Endothelial cell of umbilical vein (primary cell): Measurements from ENCODE around the gene MNAT1. TPM values are rescaled to one million over a fixed set of nuclear protein-coding genes. Genes with fewer than 3 reads are reported as not detected.

ENCODE experiments used
- BruUV-seq: library from RNA; stranded (reverse); fragments of 400-500 nt; replicated peaks from 2 replicates; lab custom pipeline; 2021; lab: Mats Ljungman, UMichigan
- CTCF ChIA-PET: fragments of 300-600, 350-600 bp; sonication (Branson Sonifier 250); formaldehyde crosslinking; loops from one replicate; lab custom pipeline; 2021; ENCODE audit warnings: antibody characterized with exemption, inconsistent platforms; lab: Charles Lee
- POLR2A ChIA-PET: fragments of 300-600, 350-600 bp; sonication (Branson Sonifier 250); formaldehyde crosslinking; loops from one replicate; lab custom pipeline; 2021; ENCODE audit warnings: antibody characterized with exemption, inconsistent platforms; lab: Charles Lee
- DNase-seq: peaks from one replicate; pipeline ENCODE4 v3.0.0-alpha.2; 2011; ENCODE audit warnings: low read depth, low spot score
- FAIRE-seq: peaks from 2 replicates; lab custom pipeline; 2011; peaks lifted over from hg19 to GRCh38; lab: Jason Lieb, UNC
- H2AFZ ChIP-seq: 2 replicates; pipeline ENCODE4 v1.6.0; 2012; ENCODE audit warnings: low read depth, low read length, control low read depth, inconsistent platforms
- H3K27ac ChIP-seq: 2 replicates; pipeline ENCODE4 v1.5.1; 2011; ENCODE audit warnings: low read depth, mild to moderate bottlenecking, control low read depth, low read length, moderate library complexity; ENCODE audit not compliant: insufficient read depth
- H3K27me3 ChIP-seq, 2 experiments: 2 replicates each; pipeline versions ENCODE4 v1.6.0 to v1.6.1; 2011; ENCODE audit warnings: low read length in 2 of 2, mixed read lengths in 1 of 2; ENCODE audit not compliant: control insufficient read depth in 2 of 2, insufficient read depth in 2 of 2
- H3K36me3 ChIP-seq, 2 experiments: 2 replicates in 1 of 2; 3 replicates in 1 of 2; pipeline ENCODE4 v1.5.1; 2011; ENCODE audit warnings: low read length in 2 of 2, mild to moderate bottlenecking in 1 of 2, moderate library complexity in 1 of 2; ENCODE audit not compliant: control insufficient read depth in 2 of 2, insufficient read depth in 2 of 2; ENCODE audit errors: extremely low read depth in 1 of 2
- H3K4me1 ChIP-seq: 3 replicates; pipeline ENCODE4 v1.5.1; 2011; ENCODE audit warnings: mild to moderate bottlenecking, low read length; ENCODE audit not compliant: control insufficient read depth, insufficient read depth; ENCODE audit errors: extremely low read depth
- H3K4me2 ChIP-seq: 2 replicates; pipeline ENCODE4 v1.6.1; 2011; ENCODE audit warnings: low read length, control low read depth, mixed read lengths; ENCODE audit not compliant: insufficient read depth
- H3K4me3 ChIP-seq, 3 experiments: fragments of 200-600 bp in 1 of 3; sonication (generic), shearing (Covaris generic) in 1 of 3; replicated peaks in 1 of 3; 2 replicates each; pipeline ENCODE4 v1.5.1; 2011 to 2016; ENCODE audit warnings: control low read depth in 3 of 3, low read length in 3 of 3, mild to moderate bottlenecking in 2 of 3, inconsistent platforms in 1 of 3, low read depth in 1 of 3, moderate library complexity in 1 of 3; ENCODE audit not compliant: insufficient read depth in 1 of 3
- H3K79me2 ChIP-seq: 2 replicates; pipeline ENCODE4 v1.6.0; 2012; ENCODE audit warnings: low read length, inconsistent platforms; ENCODE audit not compliant: control insufficient read depth, insufficient read depth
- H3K9ac ChIP-seq: replicated peaks from 2 replicates; pipeline ENCODE3; 2011; ENCODE audit warnings: low read length, control low read depth; ENCODE audit not compliant: insufficient read depth; ENCODE audit errors: extremely low read depth
- H3K9me1 ChIP-seq: replicated peaks from 3 replicates; pipeline ENCODE4 v1.6.0; 2011; ENCODE audit warnings: mild to moderate bottlenecking, low read length; ENCODE audit not compliant: control insufficient read depth, insufficient read depth; ENCODE audit errors: extremely low read depth
- H3K9me3 ChIP-seq: replicated peaks from 2 replicates; pipeline ENCODE4 v1.5.1; 2012; ENCODE audit warnings: low read length, inconsistent platforms; ENCODE audit not compliant: control insufficient read depth, insufficient read depth
- H4K20me1 ChIP-seq: replicated peaks from 2 replicates; pipeline ENCODE3; 2011; ENCODE audit warnings: mild to moderate bottlenecking, low read length; ENCODE audit not compliant: control insufficient read depth, insufficient read depth; ENCODE audit errors: extremely low read depth
- CTCF ChIP-seq, 2 donors: IDR thresholded peaks; 1 replicate in 1 of 2; 2 replicates in 1 of 2; pipeline ENCODE4 v1.5.1; 2011; ENCODE audit warnings: low read length in 2 of 2, mild to moderate bottlenecking in 2 of 2, moderate library complexity in 2 of 2, control low read depth in 1 of 2, inconsistent platforms in 1 of 2, low read depth in 1 of 2; ENCODE audit not compliant: insufficient read depth in 1 of 2; ENCODE audit errors: extremely low read depth in 1 of 2
- EZH2 ChIP-seq: IDR thresholded peaks from 2 replicates; pipeline ENCODE4 v1.6.1; 2012; ENCODE audit warnings: borderline replicate concordance, low read depth, mild to moderate bottlenecking, moderate library complexity, low read length, inconsistent platforms; ENCODE audit not compliant: severe bottlenecking
- FOS ChIP-seq: IDR thresholded peaks from 2 replicates; pipeline ENCODE4 v1.6.1; 2011; ENCODE audit warnings: mild to moderate bottlenecking, low read length, moderate library complexity, borderline replicate concordance; ENCODE audit not compliant: insufficient read depth
- GATA2 ChIP-seq: IDR thresholded peaks from 2 replicates; pipeline ENCODE4 v1.7.0; 2011; ENCODE audit warnings: low read depth, mild to moderate bottlenecking, moderate library complexity, mixed read lengths, low read length; ENCODE audit not compliant: insufficient read length, insufficient read depth
- JUN ChIP-seq: IDR thresholded peaks from 2 replicates; pipeline ENCODE4 v1.6.1; 2011; ENCODE audit warnings: borderline replicate concordance, low read depth; ENCODE audit not compliant: insufficient read length, insufficient read depth
- MAX ChIP-seq: IDR thresholded peaks from 2 replicates; pipeline ENCODE4 v1.6.1; 2011; ENCODE audit not compliant: insufficient read depth, insufficient read length
- MYC ChIP-seq: IDR thresholded peaks from one replicate; pipeline ENCODE4 v1.6.1; 2011; ENCODE audit warnings: mild to moderate bottlenecking, low read depth, low read length
- POLR2A ChIP-seq: IDR thresholded peaks from 2 replicates; pipeline ENCODE4 v1.6.1; 2012; ENCODE audit warnings: low read depth, mild to moderate bottlenecking, control low read depth, low read length
- POLR2AphosphoS5 ChIP-seq: IDR thresholded peaks from 2 replicates; pipeline ENCODE4 v1.6.1; 2012; ENCODE audit warnings: low read depth, mild to moderate bottlenecking, control low read depth, low read length, moderate library complexity; ENCODE audit not compliant: insufficient read depth
- dilution Hi-C: fragments of 300-500 bp; cut with MboI; formaldehyde crosslinking; loops from one replicate; pipeline ENCODE4 v1.15.0; 2019; ENCODE audit warnings: low sequenced_read_pairs; ENCODE audit not compliant: extremely low pct_ligation_motif_present
- intact Hi-C: fragments of 100-400 bp; cut with micrococcal nuclease; formaldehyde crosslinking; loops from one replicate; pipeline ENCODE4 v1.10.0; 2022
- polyA plus RNA-seq, 4 experiments: library from polyadenylated mRNA; depleted of rRNA in 3 of 4; stranded (reverse) in 3 of 4; unstranded in 1 of 4; fragments of >200 nt; gene quantifications; 2 replicates each; pipeline versions ENCODE4 v1.2.1 to v1.2.3, GENCODE V29; 2011 to 2012; ENCODE audit warnings: missing spikeins in 1 of 4
- total RNA-seq: library from RNA; stranded (reverse); gene quantifications from 2 replicates; pipeline ENCODE4 v1.2.3, GENCODE V29; 2021

MNAT1 gene
- total and polyA plus RNA-seq, 2 donors (not counting 3 experiments of a cell fraction or from before 2014, with no cell fraction given) = 35.7 to 55.7 TPM

GRCh38 chr14:60815371-60815770 lies 80.8 kb downstream of the MNAT1 start:
- Histone ChIP-seq H3K9me1 (no peaks in the 10 kb centered on the region), H3K9ac (no peak overlapping the region), H4K20me1 (no peaks in the 10 kb centered on the region), H3K9me3 (no peaks in the 10 kb centered on the region), H3K79me2 (no peaks in the 10 kb centered on the region), H3K4me2 (no peak overlapping the region), H3K4me1 (no peaks in the 10 kb centered on the region), H3K27me3 (no peaks in the 10 kb centered on the region), H3K4me3 (no peak overlapping the region), H2AFZ (no peak overlapping the region), H3K27ac (no peak overlapping the region), H3K36me3 (peaks cover 4 to 6% of the 10 kb centered on the region in 2 experiments)
- ChIA-PET CTCF (interaction anchor here (0.6 kb wide), 1 partner anchor 11 kb away, joined by 3 read pairs; no protein-coding TSS in a partner anchor), POLR2A (no interaction called here)
- intact Hi-C loops (no loop called here), dilution Hi-C loops (no loop called here)
- FAIRE-seq (no peak), DNase-seq (no peak)
- no TSS peak for BruUV-seq
- no peak for TF ChIP-seq GATA2
- no peak for TF ChIP-seq POLR2A
- TF ChIP-seq MAX = no peak
- no peak for TF ChIP-seq JUN
- TF ChIP-seq FOS = no peak
- no peak for TF ChIP-seq CTCF (IDR thresholded peaks at IDR 0.05; ENCODE audit: extremely low read depth in 1 of 2, insufficient read depth in 1 of 2, low read depth in 1 of 2, low read length in 2 of 2)
- TF ChIP-seq EZH2 = no peak
- no peak for TF ChIP-seq MYC
- TF ChIP-seq POLR2AphosphoS5 = no peak
